GM23338 (cell line): ENCODE data around the gene UPK3B. TPM values are rescaled to one million over a fixed set of nuclear protein-coding genes. Genes with fewer than 3 reads are reported as not detected.

ENCODE experiments used
- ATAC-seq: fragments of 200-7000 bp; cut with Tn5 transposase; 3 replicates; pipeline ENCODE4 v1.9.1; 2020
- DNase-seq: peaks from one replicate; pipeline ENCODE4 v3.0.0-alpha.2; 2015; ENCODE audit warnings: low spot score
- H2AFZ ChIP-seq: fragments of 200-600 bp; sonication (generic); 2 replicates; pipeline ENCODE4 v1.8.0; 2016; ENCODE audit warnings: antibody characterized with exemption, mild to moderate bottlenecking, moderate library complexity
- H3F3A ChIP-seq: fragments of 200-600 bp; sonication (generic); replicated peaks from 2 replicates; pipeline ENCODE4 v1.8.0; 2017; ENCODE audit warnings: antibody characterized with exemption, mixed run types, low read depth
- H3K27ac ChIP-seq: fragments of 200-600 bp; sonication (generic); 2 replicates; pipeline ENCODE4 v1.6.1; 2016; ENCODE audit warnings: low read depth
- H3K27me3 ChIP-seq: fragments of 200-600 bp; sonication (generic); 2 replicates; pipeline ENCODE4 v1.8.0; 2016; ENCODE audit warnings: mild to moderate bottlenecking, mixed run types, moderate library complexity; ENCODE audit not compliant: insufficient read depth
- H3K36me3 ChIP-seq: fragments of 200-600 bp; sonication (generic); 2 replicates; pipeline ENCODE4 v1.8.0; 2016; ENCODE audit warnings: mild to moderate bottlenecking; ENCODE audit not compliant: insufficient read depth
- H3K4me1 ChIP-seq: fragments of 200-600 bp; sonication (generic); 2 replicates; pipeline ENCODE4 v1.8.0; 2016; ENCODE audit warnings: mild to moderate bottlenecking, moderate library complexity; ENCODE audit not compliant: insufficient read depth
- H3K4me2 ChIP-seq: fragments of 200-600 bp; sonication (generic); 2 replicates; pipeline ENCODE4 v1.7.1; 2017; ENCODE audit warnings: mixed run types
- H3K4me3 ChIP-seq: fragments of 200-600 bp; sonication (generic); 2 replicates; pipeline ENCODE4 v1.6.1; 2016; ENCODE audit warnings: mixed run types
- H3K79me2 ChIP-seq: fragments of 200-600 bp; sonication (generic); replicated peaks from 2 replicates; pipeline ENCODE4 v1.8.0; 2017; ENCODE audit warnings: mild to moderate bottlenecking; ENCODE audit not compliant: insufficient read depth
- H3K9me2 ChIP-seq: fragments of 200-600 bp; sonication (generic); 2 replicates; pipeline ENCODE4 v1.8.0; 2017; ENCODE audit not compliant: insufficient read depth
- H4K20me1 ChIP-seq: fragments of 200-600 bp; sonication (generic); replicated peaks from 2 replicates; pipeline ENCODE4 v1.8.0; 2017; ENCODE audit warnings: mild to moderate bottlenecking; ENCODE audit not compliant: insufficient read depth
- H3K27ac Mint-ChIP-seq: 2 replicates; pipeline ENCODE4 v1.8.0; 2020; ENCODE audit warnings: inconsistent platforms, mild to moderate bottlenecking, moderate library complexity, mixed read lengths
- H3K27me3 Mint-ChIP-seq: 3 replicates; pipeline ENCODE4 v1.8.0; 2022; ENCODE audit warnings: low read depth, mild to moderate bottlenecking, moderate library complexity, mixed read lengths, inconsistent platforms; ENCODE audit not compliant: insufficient read depth, poor library complexity
- H3K36me3 Mint-ChIP-seq: 3 replicates; pipeline ENCODE4 v1.8.0; 2021; ENCODE audit warnings: low read depth, mild to moderate bottlenecking, inconsistent platforms, moderate library complexity, mixed read lengths
- H3K4me1 Mint-ChIP-seq: 3 replicates; pipeline ENCODE4 v1.8.0; 2020; ENCODE audit warnings: mild to moderate bottlenecking, inconsistent platforms, mixed read lengths
- H3K4me3 Mint-ChIP-seq: 3 replicates; pipeline ENCODE4 v1.8.0; 2021; ENCODE audit warnings: moderate library complexity, mild to moderate bottlenecking, inconsistent platforms, mixed read lengths
- H3K9me3 Mint-ChIP-seq: 3 replicates; pipeline ENCODE4 v1.8.0; 2020; ENCODE audit warnings: moderate library complexity, mild to moderate bottlenecking, inconsistent platforms, mixed read lengths
- CREB1 ChIP-seq: fragments of 250-450 bp; sonication (Bioruptor Pico); IDR thresholded peaks from 2 replicates; pipeline ENCODE4 v1.5.0; 2020; ENCODE audit warnings: low read depth, mild to moderate bottlenecking, moderate library complexity
- ETS1 ChIP-seq: IDR thresholded peaks from 2 replicates; pipeline ENCODE4 v1.6.1; 2016; ENCODE audit warnings: antibody characterized with exemption
- EZH2 ChIP-seq: fragments of 200-600 bp; sonication (generic); IDR thresholded peaks from one replicate; pipeline ENCODE4 v1.8.0; 2017; ENCODE audit warnings: antibody characterized with exemption, mild to moderate bottlenecking, low read depth; ENCODE audit not compliant: unreplicated experiment
- EZH2phosphoT487 ChIP-seq: fragments of 200-600 bp; sonication (generic); IDR thresholded peaks from one replicate; pipeline ENCODE4 v1.8.1; 2018; ENCODE audit warnings: antibody characterized with exemption; ENCODE audit not compliant: unreplicated experiment
- JUNB ChIP-seq: IDR thresholded peaks from one replicate; pipeline ENCODE4 v1.6.1; 2016; ENCODE audit warnings: antibody characterized with exemption; ENCODE audit not compliant: unreplicated experiment
- NANOG ChIP-seq: IDR thresholded peaks from 2 replicates; pipeline ENCODE4 v1.6.1; 2016; ENCODE audit warnings: antibody characterized with exemption, borderline replicate concordance
- POLR2AphosphoS5 ChIP-seq: IDR thresholded peaks from 2 replicates; pipeline ENCODE4 v1.6.1; 2016; ENCODE audit warnings: antibody characterized with exemption, low read depth
- STAT1 ChIP-seq: IDR thresholded peaks from one replicate; pipeline ENCODE4 v1.6.1; 2016; ENCODE audit warnings: antibody characterized with exemption; ENCODE audit not compliant: unreplicated experiment
- ZNF114 ChIP-seq: fragments of 250-450 bp; sonication (Bioruptor Pico); IDR thresholded peaks from 2 replicates; pipeline ENCODE4 v1.5.0; 2020; ENCODE audit warnings: mild to moderate bottlenecking, moderate library complexity
- ZNF331 ChIP-seq: fragments of 250-450 bp; sonication (Bioruptor Pico); IDR thresholded peaks from 2 replicates; pipeline ENCODE4 v1.5.0; 2020; ENCODE audit warnings: low read depth, mild to moderate bottlenecking, moderate library complexity
- ZNF462 ChIP-seq: fragments of 250-450 bp; sonication (Bioruptor Pico); IDR thresholded peaks from 2 replicates; pipeline ENCODE4 v1.5.0; 2020; ENCODE audit warnings: mild to moderate bottlenecking, moderate library complexity
- polyA plus RNA-seq: library from polyadenylated mRNA; unstranded; fragments of >200 nt; fragmentation: Nextera tagmentation; extraction: Ambion mirVana; gene quantifications from 2 replicates; pipeline ENCODE4 v1.2.1, GENCODE V29; 2016
- total RNA-seq: library from RNA; depleted of rRNA; stranded (reverse); fragments of >200 nt; shearing (Covaris generic); gene quantifications from 2 replicates; pipeline ENCODE4 v1.2.3, GENCODE V29; 2014
- TF ChIP-seq, protein P1 (sequence below), 2 experiments: fragments of 200-600 bp in 1 of 2; sonication (generic) in 1 of 2; conservative IDR thresholded peaks; 2 replicates each; pipeline versions ENCODE4 v1.5.1 to v1.6.1; 2016 to 2017; ENCODE audit warnings: antibody characterized with exemption in 2 of 2, low read depth in 2 of 2, mild to moderate bottlenecking in 2 of 2, moderate library complexity in 1 of 2
- TF ChIP-seq, protein P2 (sequence below): IDR thresholded peaks from one replicate; pipeline ENCODE4 v1.6.1; 2018; ENCODE audit warnings: antibody characterized with exemption; ENCODE audit not compliant: unreplicated experiment

UPK3B gene
- total and polyA plus RNA-seq, 2 experiments from 2014 or later = 3.8 to 5.2 TPM

GRCh38 chr7:76514926-76515771, 4.8 kb downstream of the UPK3B start:
- Histone ChIP-seq H3K79me2 (no peaks in the 10 kb centered on the region), H3K4me2 (no peak overlapping the region), H3K27ac (no peak overlapping the region), H3F3A (no peaks in the 10 kb centered on the region), H3K36me3 (no peaks in the 10 kb centered on the region), H3K27me3 (no peaks in the 10 kb centered on the region), H3K4me3 (no peak overlapping the region), H3K4me1 (0 out of 2 replicates have a peak, but pooled peaks cover 6% of the 10 kb centered on the region), H4K20me1 (no peaks in the 10 kb centered on the region), H3K9me2 (no peaks in the 10 kb centered on the region), H2AFZ (no peak overlapping the region)
- H3K4me1 Mint-ChIP-seq = no peaks in the 10 kb centered on the region; the same call in 2 of the 3 replicates
- ATAC-seq (no peak), DNase-seq (peak; percentile 6)
- H3K27me3 Mint-ChIP-seq = peaks cover 5% of the 10 kb centered on the region
- no peaks in the 10 kb centered on the region for H3K36me3 Mint-ChIP-seq
- no peak overlapping the region for H3K4me3 Mint-ChIP-seq
- H3K9me3 Mint-ChIP-seq = no peaks in the 10 kb centered on the region
- TF ChIP-seq NANOG (no peak), ETS1 (no peak), CREB1 (CRISPR knock-in tag) (no peak), POLR2AphosphoS5 (no peak), ZNF114 (CRISPR knock-in tag) (no peak), JUNB (no peak), ZNF331 (CRISPR knock-in tag) (no peak), EZH2 (no peak), STAT1 (no peak), ZNF462 (CRISPR knock-in tag) (no peak), EZH2phosphoT487 (no peak)
- TF ChIP-seq, protein P1, sequence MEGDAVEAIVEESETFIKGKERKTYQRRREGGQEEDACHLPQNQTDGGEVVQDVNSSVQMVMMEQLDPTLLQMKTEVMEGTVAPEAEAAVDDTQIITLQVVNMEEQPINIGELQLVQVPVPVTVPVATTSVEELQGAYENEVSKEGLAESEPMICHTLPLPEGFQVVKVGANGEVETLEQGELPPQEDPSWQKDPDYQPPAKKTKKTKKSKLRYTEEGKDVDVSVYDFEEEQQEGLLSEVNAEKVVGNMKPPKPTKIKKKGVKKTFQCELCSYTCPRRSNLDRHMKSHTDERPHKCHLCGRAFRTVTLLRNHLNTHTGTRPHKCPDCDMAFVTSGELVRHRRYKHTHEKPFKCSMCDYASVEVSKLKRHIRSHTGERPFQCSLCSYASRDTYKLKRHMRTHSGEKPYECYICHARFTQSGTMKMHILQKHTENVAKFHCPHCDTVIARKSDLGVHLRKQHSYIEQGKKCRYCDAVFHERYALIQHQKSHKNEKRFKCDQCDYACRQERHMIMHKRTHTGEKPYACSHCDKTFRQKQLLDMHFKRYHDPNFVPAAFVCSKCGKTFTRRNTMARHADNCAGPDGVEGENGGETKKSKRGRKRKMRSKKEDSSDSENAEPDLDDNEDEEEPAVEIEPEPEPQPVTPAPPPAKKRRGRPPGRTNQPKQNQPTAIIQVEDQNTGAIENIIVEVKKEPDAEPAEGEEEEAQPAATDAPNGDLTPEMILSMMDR (conservative IDR thresholded peaks at IDR 0.05; ENCODE audit: low read depth in 2 of 2) = no peak
- TF ChIP-seq, protein P2, sequence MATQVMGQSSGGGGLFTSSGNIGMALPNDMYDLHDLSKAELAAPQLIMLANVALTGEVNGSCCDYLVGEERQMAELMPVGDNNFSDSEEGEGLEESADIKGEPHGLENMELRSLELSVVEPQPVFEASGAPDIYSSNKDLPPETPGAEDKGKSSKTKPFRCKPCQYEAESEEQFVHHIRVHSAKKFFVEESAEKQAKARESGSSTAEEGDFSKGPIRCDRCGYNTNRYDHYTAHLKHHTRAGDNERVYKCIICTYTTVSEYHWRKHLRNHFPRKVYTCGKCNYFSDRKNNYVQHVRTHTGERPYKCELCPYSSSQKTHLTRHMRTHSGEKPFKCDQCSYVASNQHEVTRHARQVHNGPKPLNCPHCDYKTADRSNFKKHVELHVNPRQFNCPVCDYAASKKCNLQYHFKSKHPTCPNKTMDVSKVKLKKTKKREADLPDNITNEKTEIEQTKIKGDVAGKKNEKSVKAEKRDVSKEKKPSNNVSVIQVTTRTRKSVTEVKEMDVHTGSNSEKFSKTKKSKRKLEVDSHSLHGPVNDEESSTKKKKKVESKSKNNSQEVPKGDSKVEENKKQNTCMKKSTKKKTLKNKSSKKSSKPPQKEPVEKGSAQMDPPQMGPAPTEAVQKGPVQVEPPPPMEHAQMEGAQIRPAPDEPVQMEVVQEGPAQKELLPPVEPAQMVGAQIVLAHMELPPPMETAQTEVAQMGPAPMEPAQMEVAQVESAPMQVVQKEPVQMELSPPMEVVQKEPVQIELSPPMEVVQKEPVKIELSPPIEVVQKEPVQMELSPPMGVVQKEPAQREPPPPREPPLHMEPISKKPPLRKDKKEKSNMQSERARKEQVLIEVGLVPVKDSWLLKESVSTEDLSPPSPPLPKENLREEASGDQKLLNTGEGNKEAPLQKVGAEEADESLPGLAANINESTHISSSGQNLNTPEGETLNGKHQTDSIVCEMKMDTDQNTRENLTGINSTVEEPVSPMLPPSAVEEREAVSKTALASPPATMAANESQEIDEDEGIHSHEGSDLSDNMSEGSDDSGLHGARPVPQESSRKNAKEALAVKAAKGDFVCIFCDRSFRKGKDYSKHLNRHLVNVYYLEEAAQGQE = no peak
- no peak overlapping the region for H3K27ac Mint-ChIP-seq
